ENCODE measurements around the gene CARD11. TPM values are rescaled to one million over a fixed set of nuclear protein-coding genes. Genes with fewer than 3 reads are reported as not detected.

The CARD11 gene
- total RNA-seq, 1 experiment from 2014 or later: 0.57 TPM

GRCh38 chr7:2962865-2963264 is 80.8 kb downstream of the CARD11 start:
- intact Hi-C loops (cut with micrococcal nuclease): no loop called here
- Histone ChIP-seq H3K4me3 (replicated peaks in 1 of 2; ENCODE audit: low read depth in 1 of 2, low read length in 2 of 2) (no peak overlapping the region), H3K9ac (ENCODE audit: low read length) (no peak overlapping the region), H3K9me2 (ENCODE audit: insufficient read depth) (no peaks in the 10 kb centered on the region), H3K9me3 (ENCODE audit: control insufficient read depth in 1 of 2, insufficient read depth in 1 of 2, low read depth in 1 of 2, low read length in 2 of 2) (0 out of 4 replicates have a peak, but pooled peaks cover 0 to 4% of the 10 kb centered on the region in 2 experiments), H3K4me1 (ENCODE audit: control insufficient read depth in 1 of 2, insufficient read depth in 2 of 2, low read length in 2 of 2) (no peaks in the 10 kb centered on the region), H3K27ac (ENCODE audit: low read depth, low read length) (no peak overlapping the region), H4K20me1 (ENCODE audit: insufficient read depth) (no peaks in the 10 kb centered on the region), H2AFZ (ENCODE audit: low read depth, low read length, poor library complexity, severe bottlenecking) (no peak overlapping the region), H3K4me2 (ENCODE audit: low read length) (no peak overlapping the region), H3K27me3 (ENCODE audit: insufficient read depth, low read length) (no peaks in the 10 kb centered on the region), H3K79me2 (ENCODE audit: insufficient read depth, low read length) (no peaks in the 10 kb centered on the region), H3K36me3 (ENCODE audit: control insufficient read depth in 1 of 2, insufficient read depth in 2 of 2, low read length in 2 of 2) (no peaks in the 10 kb centered on the region)
- RAD21 ChIA-PET (ENCODE audit: low non-redundant PET in 1 of 2, low total read pairs in 2 of 2, uncharacterized antibody in 2 of 2, unreplicated experiment in 2 of 2): interaction anchor here in 1 of 2 experiments (0.6 kb wide), 1 partner anchor 159 kb away, joined by 3 read pairs; no protein-coding TSS in a partner anchor
- DNase-seq (ENCODE audit: low read depth, low spot score) (no peak), ATAC-seq (no peak)
- TF ChIP-seq TCF7L2 (IDR thresholded peaks at IDR 0.05; ENCODE audit: borderline replicate concordance, extremely low read depth, insufficient read depth, insufficient read length): no peak
- TF ChIP-seq SRF (IDR thresholded peaks at IDR 0.05; ENCODE audit: low read depth): no peak
- TF ChIP-seq CBX3 (IDR thresholded peaks at IDR 0.05; ENCODE audit: low read depth): no peak
- no peak for TF ChIP-seq EGR1 (IDR thresholded peaks at IDR 0.05; ENCODE audit: low read depth)
- no peak for TF ChIP-seq REST (IDR thresholded peaks at IDR 0.05; ENCODE audit: low read depth)
- no peak for TF ChIP-seq CTCF (IDR thresholded peaks at IDR 0.05 in 2 of 3, conservative IDR thresholded peaks at IDR 0.05 in 1 of 3; ENCODE audit: borderline replicate concordance in 1 of 3, insufficient read depth in 1 of 3, low read depth in 2 of 3, low read length in 2 of 3)
- no peak for TF ChIP-seq SP1 (IDR thresholded peaks at IDR 0.05; ENCODE audit: low read depth)
- TF ChIP-seq FOSL1 (IDR thresholded peaks at IDR 0.05; ENCODE audit: low read depth): no peak
- no peak for TF ChIP-seq YY1 (IDR thresholded peaks at IDR 0.05; ENCODE audit: extremely low read depth, insufficient replicate concordance, low read depth, low read length)
- TF ChIP-seq EZH2 (IDR thresholded peaks at IDR 0.05): no peak
- TF ChIP-seq POLR2AphosphoS5 (IDR thresholded peaks at IDR 0.05; ENCODE audit: low read depth, low read length): no peak
- no peak for TF ChIP-seq ZNF274 (IDR thresholded peaks at IDR 0.05; ENCODE audit: low read depth, low read length)
- no peak for TF ChIP-seq ATF3 (IDR thresholded peaks at IDR 0.05)
- no peak for TF ChIP-seq POLR2A (IDR thresholded peaks at IDR 0.05; ENCODE audit: borderline replicate concordance, extremely low read depth, insufficient read depth, insufficient read length)
- TF ChIP-seq ZBTB33 (IDR thresholded peaks at IDR 0.05; ENCODE audit: extremely low read depth, insufficient replicate concordance, low read length): no peak
- BruUV-seq (replicated peaks): no TSS peak
- POLR2A ChIA-PET: no interaction called here
- CTCF ChIA-PET: no interaction called here
